HCT116 (cell line): Measurements from ENCODE around the gene ABHD1. TPM values are rescaled to one million over a fixed set of nuclear protein-coding genes. Genes with fewer than 3 reads are reported as not detected.

Experiments used
- ATAC-seq: fragments of 200-7000 bp; cut with Tn5 transposase; 2 replicates; pipeline ENCODE4 v1.9.1; 2020; ENCODE audit warnings: mild to moderate bottlenecking, moderate library complexity
- BruUV-seq: library from RNA; stranded (reverse); fragments of 400-500 nt; replicated peaks from 2 replicates; lab custom pipeline; 2021; lab: Mats Ljungman, UMichigan
- CTCF ChIA-PET: fragments of 300-600 bp; sonication (Branson Sonifier 250); formaldehyde crosslinking; loops from one replicate; lab custom pipeline; 2021; ENCODE audit warnings: antibody characterized with exemption; lab: Charles Lee
- POLR2A ChIA-PET: fragments of 300-600, 350-600 bp; sonication (Branson Sonifier 250); formaldehyde crosslinking; loops from one replicate; lab custom pipeline; 2021; ENCODE audit warnings: antibody characterized with exemption; lab: Charles Lee
- RAD21 ChIA-PET, 2 experiments: fragments of 300-600 bp; sonication (Branson Sonifier 250); formaldehyde crosslinking; loops; one replicate each; lab custom pipeline; 2023; ENCODE audit warnings: low total read pairs in 2 of 2; ENCODE audit not compliant: uncharacterized antibody in 2 of 2, unreplicated experiment in 2 of 2, low non-redundant PET in 1 of 2; lab: Charles Lee
- DNase-seq: peaks from one replicate; pipeline ENCODE4 v3.0.0-alpha.2; 2010; ENCODE audit warnings: low read depth, low spot score
- H2AFZ ChIP-seq: fragments of 200-600 bp; shearing (Covaris generic), sonication (generic); 2 replicates; pipeline ENCODE4 v1.6.1; 2017; ENCODE audit warnings: low read depth, mixed run types, mixed read lengths, antibody characterized with exemption, low read length; ENCODE audit not compliant: poor library complexity, severe bottlenecking
- H3K27ac ChIP-seq: 2 replicates; pipeline ENCODE4 v1.5.1; 2012; ENCODE audit warnings: low read depth, low read length
- H3K27me3 ChIP-seq: fragments of 200-600 bp; sonication (generic); 2 replicates; pipeline ENCODE4 v1.6.1; 2016; ENCODE audit warnings: mixed run types, low read length, mixed read lengths; ENCODE audit not compliant: insufficient read depth
- H3K36me3 ChIP-seq, 2 experiments: fragments of 200-500 bp in 1 of 2; fragments of 200-600 bp in 1 of 2; sonication (Bioruptor generic) in 1 of 2; sonication (generic) in 1 of 2; 2 replicates each; pipeline versions ENCODE4 v1.5.1 to v1.6.1; 2014 to 2016; ENCODE audit warnings: low read length in 2 of 2, inconsistent platforms in 1 of 2, mixed read lengths in 1 of 2, mixed run types in 1 of 2; ENCODE audit not compliant: insufficient read depth in 2 of 2, control insufficient read depth in 1 of 2
- H3K4me1 ChIP-seq, 2 experiments: fragments of 200-600 bp in 1 of 2; sonication (generic) in 1 of 2; 2 replicates each; pipeline versions ENCODE4 v1.5.1 to v1.6.1; 2012 to 2017; ENCODE audit warnings: low read length in 2 of 2, inconsistent platforms in 1 of 2, mild to moderate bottlenecking in 1 of 2, mixed read lengths in 1 of 2, mixed run types in 1 of 2, moderate library complexity in 1 of 2; ENCODE audit not compliant: insufficient read depth in 2 of 2, control insufficient read depth in 1 of 2
- H3K4me2 ChIP-seq: fragments of 200-600 bp; sonication (generic); 2 replicates; pipeline ENCODE4 v1.6.1; 2017; ENCODE audit warnings: mixed run types, low read length, mixed read lengths
- H3K4me3 ChIP-seq, 2 experiments: fragments of 200-600 bp in 1 of 2; sonication (generic) in 1 of 2; replicated peaks in 1 of 2; 2 replicates each; pipeline ENCODE4 v1.5.1; 2011 to 2016; ENCODE audit warnings: low read length in 2 of 2, control low read depth in 1 of 2, low read depth in 1 of 2, mild to moderate bottlenecking in 1 of 2, mixed read lengths in 1 of 2, mixed run types in 1 of 2
- H3K79me2 ChIP-seq: fragments of 200-600 bp; sonication (generic); 2 replicates; pipeline ENCODE4 v1.6.1; 2017; ENCODE audit warnings: mild to moderate bottlenecking, mixed run types, low read length, moderate library complexity, mixed read lengths; ENCODE audit not compliant: insufficient read depth
- H3K9ac ChIP-seq: fragments of 200-600 bp; sonication (generic); 2 replicates; pipeline ENCODE4 v1.6.1; 2016; ENCODE audit warnings: low read length, mixed read lengths
- H3K9me2 ChIP-seq: fragments of 200-600 bp; sonication (generic), shearing (Covaris generic); 2 replicates; pipeline ENCODE4 v1.6.1; 2017; ENCODE audit warnings: mixed run types, mild to moderate bottlenecking, moderate library complexity; ENCODE audit not compliant: insufficient read depth
- H3K9me3 ChIP-seq, 2 experiments: fragments of 200-500 bp in 1 of 2; fragments of 200-600 bp in 1 of 2; sonication (Bioruptor generic) in 1 of 2; sonication (generic) in 1 of 2; 2 replicates each; pipeline ENCODE4 v1.6.1; 2014 to 2017; ENCODE audit warnings: low read length in 2 of 2, mixed read lengths in 2 of 2, inconsistent platforms in 1 of 2, low read depth in 1 of 2, mild to moderate bottlenecking in 1 of 2, mixed run types in 1 of 2, moderate library complexity in 1 of 2; ENCODE audit not compliant: control insufficient read depth in 1 of 2, insufficient read depth in 1 of 2
- H4K20me1 ChIP-seq: fragments of 200-600 bp; sonication (generic), shearing (Covaris generic); 2 replicates; pipeline ENCODE4 v1.6.1; 2017; ENCODE audit warnings: mixed run types, mild to moderate bottlenecking, moderate library complexity; ENCODE audit not compliant: insufficient read depth
- CBX3 ChIP-seq: IDR thresholded peaks from 2 replicates; pipeline ENCODE4 v1.6.1; 2012; ENCODE audit warnings: low read depth
- CTCF ChIP-seq, 3 experiments: fragments of 200-600 bp in 1 of 3; sonication (generic) in 1 of 3; IDR thresholded peaks in 2 of 3; conservative IDR thresholded peaks in 1 of 3; 2 replicates each; pipeline ENCODE4 v1.5.1; 2012 to 2017; ENCODE audit warnings: low read depth in 2 of 3, low read length in 2 of 3, antibody characterized with exemption in 1 of 3, borderline replicate concordance in 1 of 3, control low read depth in 1 of 3, mild to moderate bottlenecking in 1 of 3, mixed read lengths in 1 of 3, mixed run types in 1 of 3, moderate library complexity in 1 of 3; ENCODE audit not compliant: insufficient read depth in 1 of 3
- EGR1 ChIP-seq: IDR thresholded peaks from 2 replicates; pipeline ENCODE4 v1.6.1; 2012; ENCODE audit warnings: low read depth
- EZH2 ChIP-seq: fragments of 200-600 bp; sonication (generic); IDR thresholded peaks from 2 replicates; pipeline ENCODE4 v1.6.1; 2017; ENCODE audit warnings: antibody characterized with exemption, mixed run types
- FOSL1 ChIP-seq: IDR thresholded peaks from 2 replicates; pipeline ENCODE4 v1.6.1; 2012; ENCODE audit warnings: low read depth
- JUND ChIP-seq: IDR thresholded peaks from 2 replicates; pipeline ENCODE4 v1.6.1; 2012
- MAX ChIP-seq: IDR thresholded peaks from 2 replicates; pipeline ENCODE4 v1.6.1; 2012
- POLR2A ChIP-seq: IDR thresholded peaks from 2 replicates; pipeline ENCODE4 v1.7.0; 2011; ENCODE audit warnings: borderline replicate concordance; ENCODE audit not compliant: insufficient read depth, insufficient read length; ENCODE audit errors: extremely low read depth
- POLR2AphosphoS5 ChIP-seq: IDR thresholded peaks from 2 replicates; pipeline ENCODE4 v1.6.1; 2011; ENCODE audit warnings: mild to moderate bottlenecking, low read depth, low read length, moderate library complexity
- RAD21 ChIP-seq: IDR thresholded peaks from 2 replicates; pipeline ENCODE4 v1.6.1; 2012; ENCODE audit warnings: low read depth, mild to moderate bottlenecking
- REST ChIP-seq: IDR thresholded peaks from 2 replicates; pipeline ENCODE4 v1.6.1; 2012; ENCODE audit warnings: low read depth
- TCF7L2 ChIP-seq: IDR thresholded peaks from 2 replicates; pipeline ENCODE4 v1.7.0; 2011; ENCODE audit warnings: borderline replicate concordance, inconsistent platforms; ENCODE audit not compliant: insufficient read depth, insufficient read length; ENCODE audit errors: extremely low read depth
- ZBTB33 ChIP-seq: IDR thresholded peaks from 2 replicates; pipeline ENCODE4 v1.6.1; 2011; ENCODE audit warnings: mild to moderate bottlenecking, low read length, moderate library complexity; ENCODE audit not compliant: insufficient replicate concordance; ENCODE audit errors: extremely low read depth
- ZFX ChIP-seq: fragments of 450-650 bp; IDR thresholded peaks from 2 replicates; pipeline ENCODE4 v1.6.1; 2017
- ZNF274 ChIP-seq: fragments of 200-500 bp; sonication (Bioruptor generic); IDR thresholded peaks from 2 replicates; pipeline ENCODE4 v1.6.1; 2014; ENCODE audit warnings: mild to moderate bottlenecking, low read depth, low read length, inconsistent platforms
- intact Hi-C: fragments of 100-400 bp; cut with micrococcal nuclease; formaldehyde crosslinking; loops from 2 replicates; pipeline ENCODE4 v1.10.0; 2022
- total RNA-seq: library from RNA; stranded (reverse); gene quantifications from one replicate; pipeline ENCODE4 v1.2.1, GENCODE V29; 2021; ENCODE audit not compliant: unreplicated experiment

The ABHD1 gene
- total RNA-seq, 1 experiment from 2014 or later, result not detected

GRCh38 chr2:27082773-27083409 lies 40.7 kb upstream of the ABHD1 start:
- Histone ChIP-seq H3K36me3 (no peaks in the 10 kb centered on the region), H3K27me3 (no peaks in the 10 kb centered on the region)
- no peak for TF ChIP-seq MAX
- no peak for TF ChIP-seq POLR2AphosphoS5
- no peak for TF ChIP-seq CBX3
- TF ChIP-seq ZNF274, result no peak
- no peak for TF ChIP-seq JUND
- no peak for TF ChIP-seq TCF7L2
- no peak for TF ChIP-seq CTCF (IDR thresholded peaks at IDR 0.05 in 2 of 3, conservative IDR thresholded peaks at IDR 0.05 in 1 of 3; ENCODE audit: borderline replicate concordance in 1 of 3, insufficient read depth in 1 of 3, low read depth in 2 of 3, low read length in 2 of 3)
- TF ChIP-seq ZFX, result no peak
- TF ChIP-seq EZH2, result no peak
- no peak for TF ChIP-seq POLR2A
- TF ChIP-seq EGR1, result no peak
- no peak for TF ChIP-seq REST
- TF ChIP-seq RAD21, result no peak
- TF ChIP-seq FOSL1, result no peak
- TF ChIP-seq ZBTB33, result no peak
- TF ChIP-seq, all 23 proteins: peak for 0
- Histone ChIP-seq H3K79me2 (no peaks in the 10 kb centered on the region), H3K4me2 (no peak overlapping the region), H3K9me3 (no peaks in the 10 kb centered on the region), H4K20me1 (no peaks in the 10 kb centered on the region), H3K4me1 (peaks cover 13 to 42% of the 10 kb centered on the region in 2 experiments), H3K27ac (no peak overlapping the region; the same call in 1 of the 2 replicates), H2AFZ (no peak overlapping the region), H3K9ac (no peak overlapping the region), H3K4me3 (no peak overlapping the region), H3K9me2 (no peaks in the 10 kb centered on the region)
- no TSS peak for BruUV-seq
- DNase-seq (no peak), ATAC-seq (no peak)
- ChIA-PET POLR2A (interaction anchor here (1.1 kb wide), 1 partner anchor 210 kb away, joined by 7 read pairs; no protein-coding TSS in a partner anchor), RAD21 (interaction anchor here in 1 of 2 experiments (1.6 kb wide), 1 partner anchor 121 kb away, joined by 4 read pairs; no protein-coding TSS in a partner anchor), CTCF (interaction anchor here (1.1 to 3.1 kb wide), 2 partner anchors 11 to 121 kb away, joined by 3 to 15 read pairs; partner anchors contain the start of gene OST4)
- intact Hi-C loops, result no loop called here
